NB4 (cell line): ENCODE data around the gene SMIM32.

ENCODE experiments used
- DNase-seq: peaks from one replicate; pipeline ENCODE4 v3.0.0; 2010; ENCODE audit warnings: low read depth
- H3K4me3 ChIP-seq: one replicate; pipeline ENCODE4 v1.5.1; 2011; ENCODE audit warnings: mild to moderate bottlenecking, low read depth, low read length, moderate library complexity
- CTCF ChIP-seq: IDR thresholded peaks from one replicate; pipeline ENCODE4 v1.5.1; 2012; ENCODE audit warnings: low read depth, low read length
- MYC ChIP-seq: IDR thresholded peaks from 2 replicates; pipeline ENCODE4 v1.6.1; 2011; ENCODE audit warnings: low read depth, low read length
- POLR2A ChIP-seq: IDR thresholded peaks from 2 replicates; pipeline ENCODE4 v1.6.1; 2011; ENCODE audit warnings: mild to moderate bottlenecking; ENCODE audit not compliant: insufficient read length; ENCODE audit errors: extremely low read depth
- TF ChIP-seq, protein P1 (sequence below): IDR thresholded peaks from 2 replicates; pipeline ENCODE4 v1.6.1; 2011; ENCODE audit warnings: low read depth, low read length

The SMIM32 gene

DNA sequence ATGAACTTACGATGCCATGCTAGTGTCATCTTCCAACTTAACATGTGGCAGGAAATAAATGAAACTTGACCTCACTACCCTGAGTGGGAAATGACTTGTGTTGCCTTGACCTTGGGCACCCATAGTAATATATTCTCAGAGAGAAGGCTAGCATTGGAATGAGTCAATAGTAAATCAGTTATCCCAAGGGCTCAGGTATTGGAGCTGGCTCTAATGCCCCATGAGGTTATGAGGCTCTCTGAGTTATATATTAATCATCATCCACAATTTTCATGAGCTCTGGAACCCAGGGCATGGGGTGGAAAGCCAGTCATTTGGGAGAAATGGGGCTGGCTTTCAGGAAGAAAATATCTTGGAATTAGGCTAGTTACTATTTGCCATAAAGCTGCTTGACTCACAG, 42.4 kb upstream of the SMIM32 start:
- H3K4me3 ChIP-seq = no peak overlapping the region
- TF ChIP-seq CTCF (no peak), POLR2A (no peak), MYC (no peak)
- TF ChIP-seq, protein P1, sequence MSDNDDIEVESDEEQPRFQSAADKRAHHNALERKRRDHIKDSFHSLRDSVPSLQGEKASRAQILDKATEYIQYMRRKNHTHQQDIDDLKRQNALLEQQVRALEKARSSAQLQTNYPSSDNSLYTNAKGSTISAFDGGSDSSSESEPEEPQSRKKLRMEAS = no peak
- no peak for DNase-seq

- no peak for DNase-seq
These were observed 39.4 kb upstream of the SMIM32 start for GRCh38 chr5:136232316-136232715.

DNA sequence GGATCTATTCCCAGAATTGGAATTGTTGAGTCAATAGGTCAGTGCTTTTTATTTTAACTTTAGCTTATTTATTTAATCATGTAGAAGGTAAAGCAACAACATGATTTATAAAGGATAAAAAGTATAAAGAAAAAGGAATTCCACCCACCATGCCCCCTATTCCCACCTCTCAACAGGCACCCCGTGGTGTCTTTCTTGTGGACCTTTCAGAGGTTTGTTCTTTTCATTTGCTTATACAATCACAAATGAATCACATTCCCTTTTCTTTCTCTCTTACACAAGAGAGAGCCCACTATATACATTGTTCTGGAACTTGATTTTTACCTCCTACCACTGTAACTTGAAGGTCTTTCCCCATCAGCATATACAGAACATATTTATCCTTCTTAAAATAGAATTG, 37.2 kb upstream of the SMIM32 start:
- H3K4me3 ChIP-seq = no peak overlapping the region
- TF ChIP-seq POLR2A (no peak), CTCF (no peak)
- TF ChIP-seq, protein P1 = no peak
- DNase-seq = no peak

More at GRCh38 chr5:136232316-136232715, 39.4 kb upstream of the SMIM32 start:
- H3K4me3 ChIP-seq = no peak overlapping the region
- TF ChIP-seq CTCF (no peak), MYC (no peak), POLR2A (no peak)
- TF ChIP-seq, protein P1 = no peak

- no peak for DNase-seq
These were observed 35.3 kb upstream of the SMIM32 start for GRCh38 chr5:136228136-136228757.

GRCh38 chr5:136226401-136226800, 33.4 kb upstream of the SMIM32 start:
- no peak overlapping the region for H3K4me3 ChIP-seq
- DNase-seq = no peak
- TF ChIP-seq MYC = no peak
- TF ChIP-seq POLR2A = no peak
- no peak for TF ChIP-seq CTCF
- TF ChIP-seq, protein P1 = no peak

More at GRCh38 chr5:136228136-136228757, 35.3 kb upstream of the SMIM32 start:
- no peak overlapping the region for H3K4me3 ChIP-seq
- TF ChIP-seq MYC (no peak), POLR2A (no peak), CTCF (no peak)
- TF ChIP-seq, protein P1 = no peak

GRCh38 chr5:136225796-136226195, 32.8 kb upstream of the SMIM32 start:
- TF ChIP-seq CTCF (no peak), POLR2A (no peak), MYC (no peak)
- TF ChIP-seq, protein P1 = no peak
- no peak for DNase-seq
- no peak overlapping the region for H3K4me3 ChIP-seq
